CD14-positive monocyte (primary cell): Measurements from ENCODE around the gene NPRL2. TPM values are rescaled to one million over a fixed set of nuclear protein-coding genes. Genes with fewer than 3 reads are reported as not detected.
A peak's percentile ranks its signal among the peaks of the same experiment; 100 is the strongest.

Experiments used
- DNase-seq, 3 donors: peaks; one replicate each; pipeline ENCODE4 v3.0.0-alpha.2; 2011 to 2022
- H2AFZ ChIP-seq: 2 replicates; pipeline ENCODE4 v1.6.0; 2012; ENCODE audit warnings: mild to moderate bottlenecking, low read depth, low read length, inconsistent platforms; ENCODE audit not compliant: insufficient read depth, poor library complexity, severe bottlenecking
- H3K27ac ChIP-seq, 2 donors: 1 replicate in 1 of 2; 2 replicates in 1 of 2; pipeline ENCODE4 v1.5.1; 2012 to 2013; ENCODE audit warnings: low read length in 2 of 2, control low read depth in 1 of 2, inconsistent platforms in 1 of 2, low read depth in 1 of 2, mild to moderate bottlenecking in 1 of 2
- H3K27me3 ChIP-seq, 2 donors: one replicate each; pipeline versions ENCODE4 v1.6.0 to v1.6.1; 2011 to 2013; ENCODE audit warnings: low read length in 2 of 2; ENCODE audit not compliant: control insufficient read depth in 2 of 2, insufficient read depth in 2 of 2
- H3K36me3 ChIP-seq, 2 donors: replicated peaks in 1 of 2; 1 replicate in 1 of 2; 2 replicates in 1 of 2; pipeline versions ENCODE4 v1.5.1 to v1.6.1; 2012 to 2013; ENCODE audit warnings: low read length in 2 of 2, control low read depth in 1 of 2, inconsistent platforms in 1 of 2, mild to moderate bottlenecking in 1 of 2; ENCODE audit not compliant: insufficient read depth in 2 of 2, control insufficient read depth in 1 of 2
- H3K4me1 ChIP-seq, 2 donors: 1 replicate in 1 of 2; 2 replicates in 1 of 2; pipeline versions ENCODE4 v1.5.1 to v1.6.1; 2012 to 2013; ENCODE audit warnings: low read length in 2 of 2, control low read depth in 1 of 2, inconsistent platforms in 1 of 2, mild to moderate bottlenecking in 1 of 2, moderate library complexity in 1 of 2; ENCODE audit not compliant: insufficient read depth in 2 of 2, control insufficient read depth in 1 of 2
- H3K4me2 ChIP-seq: replicated peaks from 2 replicates; pipeline ENCODE3; 2012; ENCODE audit warnings: low read length, moderate library complexity, mild to moderate bottlenecking; ENCODE audit not compliant: poor library complexity, severe bottlenecking; ENCODE audit errors: extremely low read depth
- H3K4me3 ChIP-seq, 3 experiments: fragments of 200-600 bp in 1 of 3; sonication (generic) in 1 of 3; replicated peaks in 1 of 3; 1 replicate in 2 of 3; 2 replicates in 1 of 3; pipeline ENCODE4 v1.5.1; 2011 to 2013; ENCODE audit warnings: low read length in 3 of 3, mild to moderate bottlenecking in 3 of 3, control low read depth in 2 of 3, low read depth in 2 of 3, inconsistent platforms in 1 of 3, moderate library complexity in 1 of 3
- H3K79me2 ChIP-seq: 2 replicates; pipeline ENCODE4 v1.6.0; 2012; ENCODE audit warnings: mild to moderate bottlenecking, control low read depth, inconsistent platforms, low read length, moderate library complexity; ENCODE audit not compliant: insufficient read depth
- H3K9ac ChIP-seq: 2 replicates; pipeline ENCODE4 v1.6.0; 2017; ENCODE audit warnings: low read length, mild to moderate bottlenecking; ENCODE audit not compliant: insufficient read depth, poor library complexity, severe bottlenecking
- H3K9me3 ChIP-seq, 2 donors: replicated peaks in 1 of 2; 1 replicate in 1 of 2; 2 replicates in 1 of 2; pipeline versions ENCODE4 v1.5.1 to v1.6.1; 2012 to 2013; ENCODE audit warnings: low read length in 2 of 2, control low read depth in 1 of 2; ENCODE audit not compliant: control insufficient read depth in 1 of 2, insufficient read depth in 1 of 2
- H4K20me1 ChIP-seq: 2 replicates; pipeline ENCODE4 v1.6.0; 2012; ENCODE audit warnings: mild to moderate bottlenecking, low read length, control low read depth, moderate library complexity; ENCODE audit not compliant: insufficient read depth
- H3K27ac Mint-ChIP-seq, 7 donors: one replicate each; pipeline ENCODE4 v1.8.0; 2020; ENCODE audit warnings: mild to moderate bottlenecking in 7 of 7, mixed read lengths in 7 of 7, moderate library complexity in 6 of 7, inconsistent platforms in 2 of 7
- H3K27me3 Mint-ChIP-seq, 3 donors: one replicate each; pipeline ENCODE4 v1.8.0; 2021 to 2022; ENCODE audit warnings: low read depth in 3 of 3, mild to moderate bottlenecking in 3 of 3, mixed read lengths in 3 of 3, moderate library complexity in 3 of 3, inconsistent platforms in 1 of 3
- H3K36me3 Mint-ChIP-seq, 2 donors: one replicate each; pipeline ENCODE4 v1.8.0; 2020; ENCODE audit warnings: mixed read lengths in 2 of 2, inconsistent platforms in 1 of 2, mild to moderate bottlenecking in 1 of 2
- H3K4me1 Mint-ChIP-seq: one replicate; pipeline ENCODE4 v1.8.0; 2020; ENCODE audit warnings: mild to moderate bottlenecking, mixed read lengths
- H3K4me3 Mint-ChIP-seq, 2 donors: one replicate each; pipeline ENCODE4 v1.8.0; 2020; ENCODE audit warnings: mild to moderate bottlenecking in 2 of 2, mixed read lengths in 2 of 2, moderate library complexity in 1 of 2
- H3K9me3 Mint-ChIP-seq, 7 donors: one replicate each; pipeline ENCODE4 v1.8.0; 2020 to 2022; ENCODE audit warnings: mixed read lengths in 7 of 7, mild to moderate bottlenecking in 6 of 7, moderate library complexity in 6 of 7, inconsistent platforms in 2 of 7
- CTCF ChIP-seq: fragments of 200-600 bp; IDR thresholded peaks from one replicate; pipeline ENCODE4 v1.8.0; 2022; ENCODE audit warnings: antibody characterized with exemption, mild to moderate bottlenecking
- WGBS: methylation state at CpG from one replicate; pipeline ENCODE4 v1.1.5; 2013; ENCODE audit warnings: missing lambda C conversion rate; ENCODE audit not compliant: insufficient coverage; 5-methylcytosine and 5-hydroxymethylcytosine counted together
- intact Hi-C, 2 donors: fragments of 100-400 bp; cut with micrococcal nuclease; formaldehyde crosslinking; loops; one replicate each; pipeline versions ENCODE4 v1.15.0 to v1.15.1; 2023
- polyA plus RNA-seq, 3 donors: library from polyadenylated mRNA; depleted of rRNA in 1 of 3; unstranded in 2 of 3; stranded (reverse) in 1 of 3; fragments of 300-500 nt in 2 of 3; fragments of >200 nt in 1 of 3; fragmentation: Illumina TruSeq in 2 of 3; gene quantifications; 1 replicate in 2 of 3; 2 replicates in 1 of 3; pipeline ENCODE4 v1.2.3, GENCODE V29; 2012 to 2021

The NPRL2 gene
- polyA plus RNA-seq, 3 donors: 20.9 to 37.9 (median 23.5) TPM

GRCh38 chr3:50326182-50326541 lies 24.4 kb downstream of the NPRL2 start:
- no peak for DNase-seq
- Mint-ChIP-seq H3K4me1 (peaks cover 60% of the 10 kb centered on the region), H3K9me3 (no peaks in the 10 kb centered on the region), H3K4me3 (no peak overlapping the region), H3K36me3 (peaks cover 22 to 42% of the 10 kb centered on the region in 2 donors), H3K27ac (peak overlapping the region in 6 of 7 donors; percentile 29 to 82 (median 68)), H3K27me3 (peaks cover 0 to 1% (median 0%) of the 10 kb centered on the region in 3 donors)
- H3K79me2 ChIP-seq: peaks cover 35% of the 10 kb centered on the region
- H4K20me1 ChIP-seq: peaks cover 39% of the 10 kb centered on the region
- H3K9ac ChIP-seq: no peak overlapping the region
- no peaks in the 10 kb centered on the region for H3K27me3 ChIP-seq
- no peak overlapping the region for H3K4me2 ChIP-seq
- no peak for TF ChIP-seq CTCF
- intact Hi-C loops: no loop called here
- H3K9me3 ChIP-seq: no peaks in the 10 kb centered on the region
- WGBS: 89% methylated on average over 3 of the region's 8 CpGs
- no peak overlapping the region for H3K4me3 ChIP-seq
- H3K4me1 ChIP-seq: peaks cover 63 to 76% of the 10 kb centered on the region in 2 donors
- peak overlapping the region; percentile 26 to 56 for H3K27ac ChIP-seq
- no peak overlapping the region for H2AFZ ChIP-seq
- peaks cover 20 to 26% of the 10 kb centered on the region in 2 donors for H3K36me3 ChIP-seq

GRCh38 chr3:50325497-50326181 lies 24.9 kb downstream of the NPRL2 start:
- Histone ChIP-seq H3K36me3 (peaks cover 14 to 21% of the 10 kb centered on the region in 2 donors), H3K4me2 (peak overlapping the region; percentile 18), H2AFZ (no peak overlapping the region), H3K9me3 (no peaks in the 10 kb centered on the region), H4K20me1 (peaks cover 34% of the 10 kb centered on the region), H3K4me1 (peaks cover 64 to 79% of the 10 kb centered on the region in 2 donors), H3K79me2 (peaks cover 29% of the 10 kb centered on the region), H3K9ac (no peak overlapping the region), H3K4me3 (no peak overlapping the region), H3K27ac (peak overlapping the region; percentile 26 to 56), H3K27me3 (no peaks in the 10 kb centered on the region)
- peaks cover 61% of the 10 kb centered on the region for H3K4me1 Mint-ChIP-seq
- peaks cover 0 to 1% (median 1%) of the 10 kb centered on the region in 3 donors for H3K27me3 Mint-ChIP-seq
- H3K27ac Mint-ChIP-seq: peak overlapping the region; percentile 7 to 85 (median 76)
- intact Hi-C loops: loop anchor here in 1 of 2 donors (2.0 kb wide), 1 partner anchor 33 kb away; the partner anchor contains the start of gene IFRD2
- no peak overlapping the region for H3K4me3 Mint-ChIP-seq
- no peak for TF ChIP-seq CTCF
- H3K9me3 Mint-ChIP-seq: no peaks in the 10 kb centered on the region
- H3K36me3 Mint-ChIP-seq: peaks cover 17 to 36% of the 10 kb centered on the region in 2 donors
- 86% methylated on average over 7 of the region's 11 CpGs for WGBS
- DNase-seq: no peak
